ENCODE data around the gene RBMY1J. TPM values are rescaled to one million over a fixed set of nuclear protein-coding genes. Genes with fewer than 3 reads are reported as not detected.
A peak's percentile ranks its signal among the peaks of the same experiment; 100 is the strongest.
"Not testable (repeated sequence)": the region's sequence is repeated elsewhere in the genome, so short reads cannot be mapped to it uniquely, and the experiment has no call there.

The RBMY1J gene
- 0.69 TPM for total RNA-seq
- long read RNA-seq = 0 reads

GRCh38 chrY:22403110-22403509 lies at the start of gene RBMY1J:
Gene RBMY1J (plus strand): TSS chrY:22403410. CDS start chrY:22405448, 2,038 bp downstream.
- H3K27ac ChIP-seq; H3K4me1 ChIP-seq; H3K9me3 ChIP-seq; H3K4me3 ChIP-seq; DNase-seq; intact Hi-C loops (cut with DNase I); H3K36me3 ChIP-seq; H3K27me3 ChIP-seq; ATAC-seq: not testable (repeated sequence)

DNA sequence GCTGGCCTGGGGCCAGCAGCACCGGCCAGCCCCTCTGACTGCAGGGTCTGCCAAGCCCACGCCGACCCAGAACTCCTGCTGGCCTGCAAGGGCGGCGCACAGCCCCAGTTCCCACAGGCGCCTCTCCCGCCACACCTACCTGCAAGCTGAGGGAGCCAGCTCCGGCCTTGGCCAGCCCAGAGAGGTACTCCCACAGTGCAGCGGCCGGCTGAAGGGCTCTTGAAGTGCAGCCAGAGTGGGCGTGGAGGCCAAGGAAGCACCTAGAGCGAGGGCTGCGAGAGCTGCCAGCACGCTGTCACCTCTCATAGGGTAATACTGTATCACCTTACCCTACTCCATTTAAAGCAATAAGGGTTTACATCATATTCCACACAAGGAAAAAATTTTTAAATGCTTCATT lies 35.8 kb upstream of the RBMY1J start:
- H3K4me1 ChIP-seq = no peaks in the 10 kb centered on the region
- no peak overlapping the region for H3K27ac ChIP-seq
- DNase-seq (peak; percentile 91), ATAC-seq (peak; percentile 95)
- H3K27me3 ChIP-seq = no peaks in the 10 kb centered on the region
- intact Hi-C loops (cut with DNase I) = no loop called here
- H3K9me3 ChIP-seq = no peaks in the 10 kb centered on the region
- H3K4me3 ChIP-seq = no peak overlapping the region
- TF ChIP-seq, protein P1, sequence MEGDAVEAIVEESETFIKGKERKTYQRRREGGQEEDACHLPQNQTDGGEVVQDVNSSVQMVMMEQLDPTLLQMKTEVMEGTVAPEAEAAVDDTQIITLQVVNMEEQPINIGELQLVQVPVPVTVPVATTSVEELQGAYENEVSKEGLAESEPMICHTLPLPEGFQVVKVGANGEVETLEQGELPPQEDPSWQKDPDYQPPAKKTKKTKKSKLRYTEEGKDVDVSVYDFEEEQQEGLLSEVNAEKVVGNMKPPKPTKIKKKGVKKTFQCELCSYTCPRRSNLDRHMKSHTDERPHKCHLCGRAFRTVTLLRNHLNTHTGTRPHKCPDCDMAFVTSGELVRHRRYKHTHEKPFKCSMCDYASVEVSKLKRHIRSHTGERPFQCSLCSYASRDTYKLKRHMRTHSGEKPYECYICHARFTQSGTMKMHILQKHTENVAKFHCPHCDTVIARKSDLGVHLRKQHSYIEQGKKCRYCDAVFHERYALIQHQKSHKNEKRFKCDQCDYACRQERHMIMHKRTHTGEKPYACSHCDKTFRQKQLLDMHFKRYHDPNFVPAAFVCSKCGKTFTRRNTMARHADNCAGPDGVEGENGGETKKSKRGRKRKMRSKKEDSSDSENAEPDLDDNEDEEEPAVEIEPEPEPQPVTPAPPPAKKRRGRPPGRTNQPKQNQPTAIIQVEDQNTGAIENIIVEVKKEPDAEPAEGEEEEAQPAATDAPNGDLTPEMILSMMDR (IDR thresholded peaks at IDR 0.05) = no peak
- H3K36me3 ChIP-seq = no peaks in the 10 kb centered on the region

- intact Hi-C loops (cut with DNase I) = no loop called here
- no peak for DNase-seq
- H3K9me3 ChIP-seq = no peaks in the 10 kb centered on the region
- no peak for ATAC-seq
- H3K4me1 ChIP-seq = no peaks in the 10 kb centered on the region
- H3K27ac ChIP-seq = no peak overlapping the region
- no peak overlapping the region for H3K4me3 ChIP-seq
- no peaks in the 10 kb centered on the region for H3K27me3 ChIP-seq
- TF ChIP-seq, protein P1 (IDR thresholded peaks at IDR 0.05) = no peak
- no peaks in the 10 kb centered on the region for H3K36me3 ChIP-seq
Observed at GRCh38 chrY:22370623-22371022, 32.6 kb upstream of the RBMY1J start.

DNA sequence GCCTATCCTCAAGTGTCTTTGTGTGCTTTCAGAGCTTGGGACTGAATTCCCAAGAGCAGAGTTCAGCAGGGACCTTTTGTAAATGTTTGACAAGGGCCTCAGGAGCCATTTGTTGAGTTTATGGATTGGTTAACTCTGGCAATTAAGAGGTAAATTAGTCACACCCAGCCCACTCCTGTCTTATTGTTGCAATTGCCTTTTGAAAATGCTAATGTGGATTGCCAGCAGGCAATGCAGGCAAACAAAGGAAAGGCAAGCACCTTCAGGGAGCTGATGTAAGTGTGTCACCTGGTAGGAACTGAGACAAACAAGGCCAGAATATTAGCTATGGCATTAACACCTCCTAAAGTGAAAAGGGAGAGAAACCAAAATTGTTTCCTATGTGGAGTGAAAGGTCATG lies 29.7 kb upstream of the RBMY1J start:
- DNase-seq (no peak), ATAC-seq (no peak)
- TF ChIP-seq, protein P1 (IDR thresholded peaks at IDR 0.05) = no peak
- H3K9me3 ChIP-seq = no peaks in the 10 kb centered on the region
- no peaks in the 10 kb centered on the region for H3K4me1 ChIP-seq
- H3K4me3 ChIP-seq = no peak overlapping the region
- H3K27me3 ChIP-seq = no peaks in the 10 kb centered on the region
- intact Hi-C loops (cut with DNase I) = no loop called here
- no peak overlapping the region for H3K27ac ChIP-seq
- H3K36me3 ChIP-seq = no peaks in the 10 kb centered on the region

GRCh38 chrY:22444718-22445396 lies 41.6 kb downstream of the RBMY1J start:
- H3K9me3 ChIP-seq; DNase-seq; intact Hi-C loops (cut with DNase I); H3K36me3 ChIP-seq; H3K4me3 ChIP-seq; H3K27ac ChIP-seq; H3K4me1 ChIP-seq; H3K27me3 ChIP-seq; ATAC-seq: not testable (repeated sequence)

- H3K36me3 ChIP-seq; DNase-seq; H3K4me1 ChIP-seq; H3K27me3 ChIP-seq; H3K27ac ChIP-seq; intact Hi-C loops (cut with DNase I); ATAC-seq; H3K4me3 ChIP-seq; H3K9me3 ChIP-seq: not testable (repeated sequence)
Observed at GRCh38 chrY:22455522-22455921, 52.3 kb downstream of the RBMY1J start.

- H3K4me1 ChIP-seq; H3K9me3 ChIP-seq; intact Hi-C loops (cut with DNase I); H3K27me3 ChIP-seq; DNase-seq; H3K36me3 ChIP-seq; H3K4me3 ChIP-seq; H3K27ac ChIP-seq: not testable (repeated sequence)
- peak; percentile 48 for ATAC-seq
Observed at GRCh38 chrY:22461962-22462361, 58.8 kb downstream of the RBMY1J start.

Other genes starting within 250 kb of the RBMY1J start
- gene RBMY1F, start 220.5 kb upstream of the RBMY1J start, total RNA-seq = not detected